Stimulated activated CD8-positive, alpha-beta memory T cell treated with anti-CD3 and anti-CD28 coated beads, Interleukin-12 subunit alpha, Interleukin-12 subunit beta, amount 100 ng/mL, for 4 hours (primary cell): Measurements from ENCODE around the gene GCDH.
A peak's percentile ranks its signal among the peaks of the same experiment; 100 is the strongest.
"Not testable (repeated sequence)": the region's sequence is repeated elsewhere in the genome, so short reads cannot be mapped to it uniquely, and the experiment has no call there.

ENCODE experiments used
- DNase-seq: peaks from one replicate; pipeline ENCODE4 v3.0.0-alpha.2; 2020; ENCODE audit warnings: low read depth

GCDH gene

DNA sequence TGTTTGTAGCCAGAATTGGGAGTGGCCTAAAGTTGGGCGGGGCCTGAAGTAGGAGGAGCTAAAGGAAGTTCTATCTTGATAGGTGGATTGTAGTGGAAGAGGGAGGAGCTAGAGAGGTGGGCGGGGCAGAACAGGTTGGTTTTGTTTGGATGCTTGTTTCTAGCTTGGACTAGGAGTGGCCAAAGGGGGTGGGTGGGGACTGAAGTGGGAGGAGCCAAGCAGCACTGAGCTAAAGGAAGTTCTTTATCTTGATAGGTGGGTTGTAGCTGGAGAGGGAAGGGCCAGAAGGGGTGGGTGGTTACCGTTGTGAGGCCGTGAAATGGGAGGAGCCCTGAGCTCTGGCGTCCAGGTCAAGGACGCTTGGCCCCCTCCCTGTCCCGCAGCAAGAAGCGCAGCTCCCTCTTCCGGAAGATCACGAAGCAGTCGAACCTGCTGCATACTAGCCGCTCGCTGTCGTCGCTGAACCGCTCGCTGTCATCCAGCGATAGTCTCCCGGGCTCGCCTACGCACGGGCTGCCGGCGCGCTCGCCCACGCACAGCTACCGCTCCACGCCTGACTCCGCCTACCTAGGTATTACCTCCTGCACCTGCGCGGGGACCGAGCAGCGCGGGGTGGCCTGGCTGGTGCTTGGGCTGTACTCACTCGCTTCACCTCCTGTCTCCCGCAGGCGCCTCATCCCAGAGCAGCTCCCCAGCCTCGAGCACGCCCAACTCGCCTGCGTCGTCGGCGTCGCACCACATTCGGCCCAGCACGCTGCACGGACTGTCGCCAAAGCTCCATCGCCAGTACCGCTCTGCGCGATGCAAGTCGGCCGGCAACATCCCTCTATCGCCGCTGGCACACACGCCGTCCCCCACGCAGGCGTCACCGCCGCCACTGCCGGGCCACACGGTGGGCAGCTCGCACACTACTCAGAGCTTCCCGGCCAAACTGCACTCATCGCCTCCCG, 17.7 kb upstream of the GCDH start:
- peak; percentile 42 for DNase-seq

GRCh38 chr19:12873891-12874745, 16.8 kb upstream of the GCDH start:
- DNase-seq, result no peak

GRCh38 chr19:12875086-12875485, 15.9 kb upstream of the GCDH start:
- no peak for DNase-seq

- no peak for DNase-seq
Observed at GRCh38 chr19:12880551-12881171, 10.3 kb upstream of the GCDH start.

DNA sequence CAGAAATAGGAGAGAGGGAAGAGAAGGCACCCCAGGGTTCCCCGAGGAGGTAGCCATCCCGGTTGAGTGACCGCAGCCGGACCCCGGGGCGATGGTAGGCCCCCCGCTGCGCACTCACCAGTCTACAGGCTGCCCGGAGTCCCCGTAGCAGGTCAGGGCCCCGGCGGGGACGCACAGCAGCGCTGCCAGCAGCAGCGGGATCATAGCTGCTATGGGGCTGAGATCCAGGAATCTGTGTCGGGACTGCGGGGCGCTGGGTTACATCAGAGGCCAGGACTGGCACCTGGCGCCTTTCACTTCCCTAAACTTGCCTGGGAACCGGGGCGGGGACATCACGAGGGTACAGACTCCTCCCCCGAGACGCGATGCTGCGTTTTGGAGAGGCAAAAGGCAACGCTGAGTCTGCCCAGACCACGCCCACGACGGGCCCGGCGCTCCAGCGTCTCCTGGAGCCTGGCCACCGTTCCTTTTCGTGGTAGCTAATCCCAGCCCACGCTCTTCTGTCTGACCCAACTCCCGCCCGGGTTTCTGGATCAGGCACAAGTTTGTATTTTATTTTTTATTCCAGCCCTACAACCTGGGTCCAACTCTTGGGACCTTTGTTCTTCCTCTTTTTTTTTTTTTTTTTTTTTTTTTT, 9.7 kb upstream of the GCDH start, which contains the start of gene DNASE2:
Gene DNASE2 (minus strand): TSS at position 278 of the 637 bp plus-strand sequence. CDS start 74 bp downstream, at position 204.
- peak; percentile 75 for DNase-seq

- no peak for DNase-seq
Observed at GRCh38 chr19:12882589-12882988, 8.4 kb upstream of the GCDH start.

- DNase-seq, result no peak
Observed at GRCh38 chr19:12884202-12884601, 6.8 kb upstream of the GCDH start.

GRCh38 chr19:12884627-12884925, 6.4 kb upstream of the GCDH start:
- DNase-seq, result no peak

- DNase-seq, result peak; percentile 69
Observed at GRCh38 chr19:12884926-12885748, 5.8 kb upstream of the GCDH start.

DNA sequence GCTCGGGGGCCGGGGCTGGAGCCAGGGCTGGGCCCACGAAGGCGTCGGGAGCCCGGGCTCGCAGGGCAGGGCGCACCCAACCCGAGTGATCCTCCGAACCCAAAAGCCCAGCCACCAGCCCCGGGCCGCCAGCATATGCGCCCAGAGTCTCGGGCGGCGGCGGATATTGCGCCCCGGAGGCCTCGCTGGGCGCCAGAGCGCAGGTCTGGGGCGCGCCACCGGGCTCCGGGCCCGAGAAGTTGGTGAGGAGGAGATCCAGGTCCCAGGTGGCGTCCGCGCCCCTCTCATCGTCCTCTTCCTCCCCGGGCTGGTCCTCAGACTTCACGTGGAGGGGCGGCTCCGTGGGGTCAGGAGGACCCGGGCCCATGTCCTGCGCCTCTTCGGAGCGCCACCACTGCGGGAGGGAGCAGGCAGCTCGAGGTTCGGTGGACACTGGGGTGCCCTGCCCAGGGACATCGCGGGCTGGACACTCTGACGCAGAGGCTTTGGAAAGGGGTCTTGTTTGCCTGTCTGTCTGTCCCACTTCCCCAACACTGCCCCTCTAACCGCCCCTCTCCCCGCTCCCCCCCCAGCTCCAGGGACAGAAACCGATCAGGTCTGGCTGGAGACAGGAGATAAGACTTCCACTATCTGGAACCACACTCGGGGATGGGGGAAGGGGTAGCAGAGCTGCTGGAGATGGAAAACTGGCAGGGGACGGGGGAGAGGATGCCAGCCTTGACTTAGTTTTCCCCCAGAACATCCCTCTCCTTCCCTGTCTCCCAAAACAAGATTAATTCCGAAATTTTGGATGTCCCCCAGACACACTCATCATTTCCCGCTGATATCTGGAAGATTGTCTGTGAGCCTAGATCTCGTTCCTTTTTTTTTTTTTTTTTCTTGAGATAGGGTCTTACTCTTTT, 5.0 kb upstream of the GCDH start:
- no peak for DNase-seq

- no peak for DNase-seq
Observed at GRCh38 chr19:12886651-12886968, 4.3 kb upstream of the GCDH start.

- DNase-seq, result no peak
Observed at GRCh38 chr19:12886969-12887747, 3.8 kb upstream of the GCDH start, which contains the start of gene KLF1. Gene KLF1, minus strand, starts transcription at chr19:12887201. Its CDS starts 61 bp downstream, at chr19:12887140.

GRCh38 chr19:12888006-12888603, 2.9 kb upstream of the GCDH start:
- DNase-seq, result no peak

DNA sequence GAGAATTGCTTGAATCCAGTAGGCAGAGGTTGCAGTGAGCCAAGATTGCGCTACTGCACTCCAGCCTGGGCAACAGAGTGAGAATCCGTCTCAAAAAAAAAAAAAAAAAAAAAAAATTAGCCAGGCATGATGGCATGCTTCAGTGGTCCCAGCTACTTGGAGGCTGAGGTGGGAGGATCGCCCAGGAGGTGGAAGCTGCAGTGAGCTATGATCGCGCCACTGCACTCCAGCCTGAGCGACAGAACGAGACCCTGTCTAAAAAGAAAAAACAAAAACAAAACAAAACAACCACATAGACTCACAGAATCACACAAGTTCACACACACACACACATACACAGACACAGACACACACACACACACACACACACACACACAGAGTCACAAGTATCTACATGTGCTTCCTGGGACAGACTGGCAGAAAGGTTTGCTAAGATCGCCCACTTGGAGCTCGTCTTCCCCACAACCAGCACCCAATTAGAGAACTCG, 617 bp upstream of the GCDH start:
- not testable (repeated sequence) for DNase-seq

DNA sequence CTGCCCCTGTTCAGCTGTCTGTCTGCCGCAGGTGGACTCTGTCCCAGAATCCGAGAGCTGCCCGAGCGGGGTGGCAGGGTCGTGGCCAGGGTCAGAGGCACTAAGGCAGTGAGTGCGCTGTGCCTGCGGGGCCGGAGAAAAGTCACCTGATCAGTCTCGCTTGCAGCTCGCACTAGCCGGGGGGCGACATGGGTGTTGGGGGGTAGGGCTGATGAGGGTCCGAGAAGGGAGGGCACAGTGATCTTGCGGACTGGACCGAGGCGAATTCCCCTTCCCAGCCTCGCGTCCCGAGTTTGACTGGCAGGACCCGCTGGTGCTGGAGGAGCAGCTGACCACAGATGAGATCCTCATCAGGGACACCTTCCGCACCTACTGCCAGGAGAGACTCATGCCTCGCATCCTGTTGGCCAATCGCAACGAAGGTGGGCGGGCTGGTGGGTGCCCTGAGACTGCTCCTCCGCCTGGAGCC, 627 bp downstream of the GCDH start:
- no peak for DNase-seq

- DNase-seq, result no peak
Observed at GRCh38 chr19:12893582-12893981, 2.6 kb downstream of the GCDH start.

DNA sequence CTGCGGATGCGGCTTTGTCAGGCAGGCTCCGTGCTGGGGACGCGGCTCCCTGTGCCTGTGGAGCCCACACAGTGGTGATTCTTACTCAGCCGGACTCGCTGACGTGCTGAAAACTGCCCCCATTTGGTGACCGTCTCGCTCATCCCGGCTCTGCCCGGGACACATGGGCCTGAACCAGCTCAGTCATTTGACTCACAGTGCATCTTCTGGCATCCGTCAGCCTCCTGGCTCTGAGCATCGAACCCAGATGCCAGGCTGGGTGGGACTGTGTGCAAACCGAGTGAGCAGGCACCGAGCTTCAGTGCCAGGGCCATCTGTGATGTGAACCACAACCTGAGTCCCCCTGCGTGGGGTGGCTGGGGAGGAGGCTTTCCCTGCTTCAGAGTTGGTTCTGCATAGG, 5.5 kb downstream of the GCDH start:
- DNase-seq, result no peak

GRCh38 chr19:12899891-12900518, 9.0 kb downstream of the GCDH start:
- DNase-seq, result no peak
